ENCODE data around the gene PHLDB1.

PHLDB1 gene

DNA sequence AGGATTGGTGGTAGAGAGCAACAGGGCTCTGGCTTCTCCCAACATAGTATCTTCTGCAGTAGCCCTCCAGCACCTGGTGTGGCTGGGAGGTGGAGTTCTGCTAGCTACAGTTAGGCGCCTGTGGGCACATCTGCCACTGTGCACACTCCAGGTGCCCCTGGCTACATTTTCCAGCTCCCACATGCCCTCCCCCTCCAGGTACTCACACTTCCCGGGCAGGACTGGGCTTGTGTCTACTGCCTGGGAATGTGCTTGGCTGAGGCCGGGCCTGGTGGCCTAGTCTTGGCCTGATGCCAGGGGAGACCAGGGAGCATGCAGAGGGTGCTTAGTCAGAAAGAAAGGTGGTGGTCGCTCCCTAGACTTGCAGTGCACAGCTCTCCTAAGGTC is 15.8 kb downstream of the PHLDB1 start:
- no peak for DNase-seq

DNA sequence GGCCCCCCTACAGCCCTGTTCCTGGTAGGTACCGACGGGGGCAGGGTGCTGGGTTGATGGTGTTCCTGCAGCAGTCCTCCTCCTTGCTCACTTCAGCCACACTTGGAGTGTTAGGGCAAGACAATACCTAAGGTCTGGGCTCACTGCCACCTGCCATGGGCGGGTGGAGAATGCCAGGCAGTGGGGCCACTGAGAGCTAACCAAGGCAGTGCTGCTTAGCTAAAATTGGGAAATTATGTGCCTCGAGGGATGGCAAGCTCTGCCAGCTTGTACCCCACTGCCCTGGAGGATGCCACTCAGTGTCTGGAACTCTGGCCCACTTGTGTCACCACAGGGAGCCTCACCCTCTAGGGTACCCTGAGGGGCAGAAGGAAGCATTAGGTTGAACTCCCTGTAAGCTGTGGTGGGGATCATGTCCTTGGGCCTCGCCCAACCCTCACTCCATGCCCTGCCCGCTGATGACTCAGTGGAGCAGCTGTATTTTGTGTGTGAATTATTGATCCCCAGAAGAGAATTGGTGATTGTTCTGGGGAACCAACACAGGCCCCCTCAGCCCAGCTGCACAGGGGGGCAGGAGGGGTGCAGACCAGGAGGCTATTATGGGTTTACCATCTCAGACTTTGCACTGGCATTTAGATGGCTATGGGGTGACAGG is 17.7 kb downstream of the PHLDB1 start:
- no peak for DNase-seq

GRCh38 chr11:118625976-118626375 is 18.6 kb downstream of the PHLDB1 start:
- no peak for DNase-seq

DNA sequence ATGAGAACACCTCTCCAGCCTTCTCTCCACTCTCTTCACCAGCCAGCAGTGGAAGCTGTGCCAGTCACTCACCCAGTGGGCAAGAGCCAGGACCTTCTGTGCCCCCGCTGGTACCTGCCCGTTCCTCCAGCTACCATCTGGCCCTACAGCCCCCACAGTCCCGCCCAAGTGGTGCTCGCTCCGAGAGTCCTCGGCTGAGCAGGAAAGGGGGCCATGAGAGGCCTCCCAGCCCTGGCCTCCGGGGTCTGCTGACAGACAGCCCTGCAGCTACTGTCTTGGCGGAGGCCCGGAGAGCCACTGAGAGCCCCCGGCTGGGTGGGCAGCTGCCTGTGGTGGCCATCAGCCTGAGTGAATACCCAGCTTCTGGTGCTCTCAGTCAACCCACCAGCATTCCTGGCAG is 20.2 kb downstream of the PHLDB1 start:
- no peak for DNase-seq

GRCh38 chr11:118628031-118628430 is 20.6 kb downstream of the PHLDB1 start:
- no peak for DNase-seq

DNA sequence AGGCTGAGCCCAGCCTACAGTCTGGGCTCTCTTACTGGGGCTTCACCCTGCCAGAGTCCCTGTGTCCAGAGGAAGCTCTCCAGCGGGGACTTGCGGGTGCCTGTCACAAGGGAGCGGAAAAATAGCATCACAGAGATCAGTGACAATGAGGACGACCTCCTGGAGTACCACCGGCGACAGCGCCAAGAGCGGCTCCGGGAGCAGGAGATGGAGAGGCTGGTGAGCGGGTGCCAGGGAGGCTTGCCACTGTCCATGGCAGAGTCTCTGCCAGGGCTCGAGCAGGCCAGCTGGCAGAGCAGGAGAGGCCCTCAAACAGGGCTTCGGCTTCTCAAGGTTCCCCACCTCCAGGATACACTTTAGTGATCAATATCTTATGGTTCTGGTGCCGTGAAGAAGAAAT is 21.0 kb downstream of the PHLDB1 start:
- no peak for DNase-seq

GRCh38 chr11:118628861-118629549 is 21.6 kb downstream of the PHLDB1 start:
- no peak for DNase-seq

GRCh38 chr11:118629761-118630661 is 22.6 kb downstream of the PHLDB1 start:
- no peak for DNase-seq

DNA sequence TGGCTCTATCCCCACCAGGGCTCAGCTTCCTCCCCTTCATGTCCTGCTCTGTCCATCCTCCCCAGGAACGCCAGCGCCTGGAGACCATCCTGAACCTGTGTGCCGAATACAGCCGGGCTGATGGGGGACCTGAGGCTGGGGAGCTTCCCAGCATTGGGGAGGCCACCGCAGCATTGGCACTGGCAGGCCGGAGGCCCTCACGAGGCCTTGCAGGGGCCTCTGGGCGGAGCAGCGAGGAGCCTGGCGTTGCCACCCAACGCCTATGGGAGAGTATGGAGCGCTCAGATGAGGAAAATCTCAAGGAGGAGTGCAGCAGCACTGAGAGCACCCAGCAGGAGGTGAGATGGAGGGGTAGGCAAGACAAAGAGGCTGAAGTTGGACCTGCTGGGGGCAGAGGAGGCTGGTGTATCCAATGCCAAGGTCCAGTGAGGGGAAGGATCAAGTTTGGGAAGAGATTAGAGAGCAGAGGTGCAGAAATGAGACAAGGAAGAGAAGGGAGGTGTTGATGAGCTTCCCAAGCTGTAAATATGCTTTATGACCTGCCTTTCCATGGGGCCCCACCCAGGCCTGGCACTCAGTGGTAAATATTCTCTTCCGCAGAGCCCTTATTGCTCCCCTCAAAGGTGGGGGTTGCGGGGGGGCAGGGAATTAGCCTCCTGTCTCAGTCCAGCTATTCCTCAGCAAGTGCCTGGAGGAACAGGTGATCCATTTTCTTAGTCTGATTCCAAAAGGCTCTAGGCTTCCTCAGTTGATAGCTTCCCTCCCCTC is 23.9 kb downstream of the PHLDB1 start:
- no peak for DNase-seq

GRCh38 chr11:118632577-118633318 is 25.3 kb downstream of the PHLDB1 start:
- no peak for DNase-seq

DNA sequence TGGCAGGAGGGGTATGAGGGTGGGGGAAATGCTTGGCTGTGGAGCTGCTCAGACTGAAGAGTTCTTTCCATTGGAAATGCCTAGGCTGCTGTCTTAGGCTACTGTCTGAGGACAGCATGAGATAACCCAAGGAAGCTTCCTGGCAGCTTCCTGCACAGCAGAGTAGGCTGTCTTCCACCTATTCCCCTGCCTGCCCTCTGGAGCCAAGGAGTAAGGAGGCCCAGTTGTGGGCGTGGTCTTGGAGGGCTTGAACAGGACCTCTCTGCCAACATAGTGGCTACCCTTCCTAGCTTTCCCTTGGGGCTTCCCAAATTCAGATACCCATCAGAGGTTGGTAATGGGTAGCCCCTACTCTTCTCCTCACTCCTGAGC is 25.9 kb downstream of the PHLDB1 start:
- no peak for DNase-seq

DNA sequence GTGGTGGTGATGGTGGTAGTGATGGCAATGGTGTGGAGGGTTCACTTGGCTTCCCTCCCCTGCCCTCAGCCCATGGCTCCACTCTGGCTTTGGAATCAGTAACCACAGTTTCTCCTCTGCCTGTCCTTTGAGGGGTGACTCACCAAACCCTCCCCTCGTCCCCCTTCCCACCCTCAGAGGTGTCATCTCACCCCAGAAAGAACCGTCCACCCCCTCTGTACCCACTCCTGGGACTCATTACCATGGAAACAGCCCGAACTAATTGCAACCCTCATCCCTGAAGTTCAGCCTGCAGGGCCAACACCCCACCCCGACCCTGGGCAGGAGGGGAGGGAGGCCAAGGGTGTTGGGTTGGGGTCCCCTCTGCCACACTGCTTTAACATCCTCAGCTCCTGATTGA is 26.6 kb downstream of the PHLDB1 start:
- no peak for DNase-seq

DNA sequence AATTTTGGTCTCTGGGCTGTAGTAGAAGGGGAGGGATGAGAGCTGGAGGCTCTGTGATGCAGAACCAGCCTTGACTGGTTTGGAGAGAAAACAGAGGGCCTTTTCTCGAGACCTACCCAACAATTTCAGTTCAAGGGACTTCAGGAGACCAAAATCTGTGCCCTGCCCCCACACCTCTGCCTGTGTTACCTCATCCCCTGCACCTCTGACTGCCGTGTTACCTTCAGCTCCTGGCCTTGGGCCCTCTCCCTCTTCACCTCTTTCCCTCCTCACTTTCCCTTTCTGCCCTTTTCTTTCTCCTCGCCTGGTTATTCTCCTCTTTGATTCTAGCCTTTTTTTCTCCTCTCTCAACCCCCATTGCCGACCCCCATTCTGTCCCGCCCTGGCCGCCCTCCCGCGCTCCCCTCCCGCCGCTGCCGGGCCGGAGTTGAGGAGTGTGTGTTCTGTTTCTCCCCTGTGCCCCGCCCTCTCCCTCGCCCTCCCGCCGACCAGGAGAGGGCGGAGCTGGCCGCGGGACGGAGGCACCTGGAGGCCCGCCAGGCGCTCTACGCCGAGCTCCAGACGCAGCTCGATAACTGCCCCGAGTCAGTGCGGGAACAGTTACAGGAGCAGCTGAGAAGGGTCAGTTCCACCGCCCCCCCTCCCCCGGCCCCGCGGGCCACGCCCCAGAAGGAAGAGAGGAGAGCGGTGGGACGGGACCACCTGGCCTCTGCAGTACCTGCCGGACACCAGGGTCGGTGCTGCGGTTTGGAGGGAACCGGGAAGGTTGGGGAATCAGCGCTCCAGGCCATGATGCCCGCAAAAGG is 27.2 kb downstream of the PHLDB1 start:
- no peak for DNase-seq

GRCh38 chr11:118635237-118635591 is 27.8 kb downstream of the PHLDB1 start:
- DNase-seq = no peak

DNA sequence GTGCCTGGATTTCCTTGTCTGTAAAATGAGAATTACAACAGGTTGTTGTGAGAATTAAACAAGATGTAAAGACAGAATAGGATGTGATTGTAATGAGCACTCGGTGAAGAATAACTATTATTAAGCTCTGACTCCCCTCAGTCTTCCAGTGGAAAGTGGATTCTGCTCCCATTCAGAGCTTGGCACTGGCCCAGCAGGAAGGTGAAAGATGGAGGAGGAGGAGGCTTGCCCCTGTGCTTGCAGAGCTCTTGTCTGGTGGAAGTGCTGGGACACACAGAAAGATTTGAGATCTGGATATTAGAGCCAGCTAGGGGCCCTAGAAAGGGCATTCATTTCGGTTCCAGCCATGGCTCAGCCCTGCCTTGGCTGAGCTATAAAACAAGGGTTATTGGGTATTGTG is 28.2 kb downstream of the PHLDB1 start:
- DNase-seq = no peak

GRCh38 chr11:118636569-118637290 is 29.3 kb downstream of the PHLDB1 start:
- no peak for DNase-seq

- DNase-seq = no peak
These were observed 31.3 kb downstream of the PHLDB1 start for GRCh38 chr11:118638726-118639125.

- DNase-seq = no peak
These were observed 32.5 kb downstream of the PHLDB1 start for GRCh38 chr11:118639899-118640298.

DNA sequence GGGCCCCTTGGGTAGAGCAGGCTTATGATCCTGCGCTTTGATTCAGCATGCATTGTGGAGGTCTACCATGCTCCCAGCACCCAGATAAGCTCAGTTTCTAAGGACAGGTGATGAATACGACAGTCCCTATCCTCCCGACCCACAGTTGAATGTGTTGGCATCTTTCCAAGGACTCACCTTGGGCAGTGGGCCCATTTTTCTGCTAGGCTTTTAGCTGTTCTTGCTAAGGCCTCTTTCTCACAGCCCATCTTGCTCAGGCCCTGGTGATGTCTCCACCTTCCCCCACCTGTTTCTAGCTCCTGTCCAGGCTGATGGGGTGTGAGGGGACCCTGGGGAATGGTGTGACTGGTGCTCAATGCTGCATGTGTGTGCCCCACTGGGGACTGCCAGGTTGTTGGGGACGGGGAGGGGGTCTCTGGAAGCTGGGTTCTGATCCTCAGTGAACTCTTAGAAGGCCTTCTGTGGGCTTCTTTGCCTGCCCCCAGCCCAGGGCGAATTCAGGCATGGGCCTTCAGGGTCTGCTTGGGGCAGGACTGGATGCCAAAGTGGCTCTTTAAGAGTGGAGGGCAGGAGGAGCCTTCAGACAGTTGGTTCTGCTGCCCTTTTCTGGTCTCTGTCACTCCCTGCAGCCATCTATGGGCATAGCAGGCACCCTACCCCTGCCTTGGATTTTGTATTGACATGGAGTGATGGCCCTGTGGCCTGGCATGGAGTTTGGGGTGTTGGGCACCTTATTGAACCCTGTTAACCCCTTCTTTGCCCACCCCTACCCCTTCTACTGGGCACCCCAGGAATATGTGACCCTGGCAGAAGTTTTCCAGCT is 33.1 kb downstream of the PHLDB1 start:
- no peak for DNase-seq

Measured in activated gamma-delta T cell treated with Interleukin-2 at 50 U/mL for 16 hours (primary cell).